ENCODE data around the gene OSBP2. TPM values are rescaled to one million over a fixed set of nuclear protein-coding genes. Genes with fewer than 3 reads are reported as not detected.
A peak's percentile ranks its signal among the peaks of the same experiment; 100 is the strongest.
"Not testable (repeated sequence)": the region's sequence is repeated elsewhere in the genome, so short reads cannot be mapped to it uniquely, and the experiment has no call there.

The OSBP2 gene
- total RNA-seq, 1 experiment from 2014 or later, result 9.3 TPM

GRCh38 chr22:30671071-30671470 lies 23.6 kb upstream of the OSBP2 start:
- no peaks in the 10 kb centered on the region for H3K27me3 ChIP-seq
- no peaks in the 10 kb centered on the region for H3K36me3 ChIP-seq
- DNase-seq, result no peak
- H3K4me3 ChIP-seq, result no peak overlapping the region
- H3K9me3 ChIP-seq, result no peaks in the 10 kb centered on the region

- DNase-seq, result no peak
- H3K4me3 ChIP-seq, result no peak overlapping the region
- no peaks in the 10 kb centered on the region for H3K27me3 ChIP-seq
- H3K9me3 ChIP-seq, result no peaks in the 10 kb centered on the region
- H3K36me3 ChIP-seq, result no peaks in the 10 kb centered on the region
These were observed 21.5 kb upstream of the OSBP2 start for GRCh38 chr22:30673136-30673535.

- DNase-seq, result no peak
- Histone ChIP-seq H3K9me3 (no peaks in the 10 kb centered on the region), H3K27me3 (no peaks in the 10 kb centered on the region), H3K36me3 (no peaks in the 10 kb centered on the region), H3K4me3 (no peak overlapping the region)
These were observed 20.2 kb upstream of the OSBP2 start for GRCh38 chr22:30674482-30674881.

DNA sequence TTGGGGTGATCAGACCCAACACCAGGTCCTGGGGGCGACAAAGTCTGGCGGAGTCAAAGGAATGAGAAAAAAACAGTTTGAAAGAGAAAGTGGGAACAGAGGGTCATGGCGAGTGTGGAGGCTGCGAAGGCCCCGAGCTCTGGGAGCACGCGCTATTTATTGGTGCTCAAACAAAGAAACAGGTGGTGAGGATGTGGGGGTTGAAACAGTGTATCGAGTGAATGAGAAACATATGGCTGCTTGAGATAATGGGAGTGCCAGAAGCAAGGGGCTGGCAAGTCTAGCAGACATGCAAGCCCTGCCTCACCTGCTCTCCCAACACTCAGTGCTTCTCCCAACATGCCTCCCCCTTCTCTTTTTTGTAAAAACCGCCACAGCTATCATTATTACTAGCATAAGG lies 19.2 kb upstream of the OSBP2 start:
- H3K27me3 ChIP-seq, result no peaks in the 10 kb centered on the region
- H3K36me3 ChIP-seq, result no peaks in the 10 kb centered on the region
- no peaks in the 10 kb centered on the region for H3K9me3 ChIP-seq
- DNase-seq, result no peak
- H3K4me3 ChIP-seq, result no peak overlapping the region

DNA sequence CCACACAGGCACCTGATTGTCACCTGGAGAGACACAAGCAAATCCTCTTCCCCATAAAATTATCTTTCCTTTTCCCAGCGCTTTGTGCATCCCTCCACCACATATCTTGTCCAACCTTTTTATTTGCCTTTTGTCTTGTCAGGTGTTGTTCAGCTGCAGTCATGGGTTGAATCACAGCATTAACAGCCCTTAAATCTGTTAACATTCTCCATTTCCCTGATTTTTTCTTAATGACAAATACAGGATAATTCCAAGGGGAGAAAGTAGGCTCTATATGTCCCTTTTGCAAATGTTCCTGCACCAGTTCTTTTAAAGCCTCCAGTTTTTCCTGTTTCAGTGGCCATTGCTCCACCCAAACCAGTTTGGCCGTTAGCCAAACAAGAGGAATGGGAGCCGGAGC lies 18.1 kb upstream of the OSBP2 start:
- H3K9me3 ChIP-seq, H3K36me3 ChIP-seq, H3K27me3 ChIP-seq, DNase-seq, H3K4me3 ChIP-seq: not testable (repeated sequence)

DNA sequence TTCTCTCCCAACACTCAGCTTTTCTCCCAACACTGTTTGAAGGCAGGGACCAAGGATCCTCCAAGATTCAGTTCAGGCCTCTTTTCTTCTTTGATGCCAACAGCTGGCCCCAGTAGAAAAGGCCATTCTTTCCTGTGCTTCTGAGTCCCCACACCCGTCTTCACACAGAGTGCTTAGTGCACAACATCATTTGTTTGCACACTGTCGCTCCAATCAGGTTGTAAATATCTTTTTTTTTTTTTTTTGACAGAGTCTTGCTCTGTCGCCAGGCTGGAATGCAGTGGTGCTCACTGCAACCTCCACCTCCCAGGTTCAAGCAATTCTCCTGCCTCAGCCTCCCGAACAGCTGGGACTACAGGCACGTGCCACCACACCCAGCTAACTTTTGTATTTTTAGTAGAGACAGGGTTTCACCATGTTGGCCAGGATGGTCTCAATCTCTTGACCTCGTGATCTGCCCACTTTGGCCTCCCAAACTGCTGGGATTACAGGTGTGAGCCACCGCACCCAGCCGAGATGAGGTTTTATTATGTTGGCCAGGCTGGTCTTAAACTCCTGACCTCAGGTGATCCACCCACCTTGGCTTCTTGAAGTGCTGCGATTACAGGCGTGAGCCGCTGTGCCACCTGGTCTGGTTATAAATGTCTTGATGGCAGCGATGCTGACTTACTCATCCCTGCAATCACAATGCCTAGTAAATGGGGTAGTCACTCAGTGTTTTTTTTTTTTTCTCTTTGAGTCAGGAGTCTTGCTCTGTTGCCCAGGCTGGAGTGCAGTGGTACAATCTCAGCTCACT lies 14.6 kb upstream of the OSBP2 start:
- H3K9me3 ChIP-seq, H3K36me3 ChIP-seq, H3K4me3 ChIP-seq, H3K27me3 ChIP-seq, DNase-seq: not testable (repeated sequence)

DNA sequence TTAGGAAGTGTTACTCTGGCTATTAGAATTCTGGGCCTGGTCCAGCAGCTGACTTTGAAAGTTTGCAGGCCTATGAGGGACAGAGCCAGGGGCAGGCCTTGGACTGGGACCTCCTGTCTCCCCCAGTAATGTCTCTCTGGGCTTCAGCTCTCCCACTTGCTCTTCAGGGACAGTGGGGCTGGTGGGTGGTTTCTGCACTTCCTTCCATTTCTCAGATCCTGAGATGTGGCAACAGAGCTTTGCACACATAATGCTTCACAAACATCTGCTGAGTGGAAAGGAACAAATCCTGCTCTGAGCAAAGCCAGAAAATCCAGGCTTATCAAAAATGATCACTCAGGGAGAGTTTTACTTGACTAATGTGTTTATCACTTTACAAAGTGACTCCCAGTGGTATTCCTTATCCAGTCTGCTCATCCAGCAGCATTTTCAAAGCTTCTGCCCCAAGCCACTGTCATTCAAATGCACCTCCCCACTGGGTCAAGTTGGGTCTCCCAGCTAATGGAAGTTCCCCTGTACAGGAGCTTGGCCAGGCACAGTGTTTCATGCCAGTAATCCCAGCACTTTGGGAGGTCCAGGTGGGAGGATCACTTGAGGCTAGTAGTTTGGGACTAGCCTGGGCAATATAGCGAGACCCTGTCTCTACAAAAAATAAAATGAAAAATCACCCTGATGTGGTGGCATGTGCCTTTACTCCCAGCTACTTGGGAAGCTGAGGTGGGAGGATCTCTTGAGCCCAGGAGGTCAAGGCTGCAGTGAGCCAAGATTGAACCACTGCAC lies 13.5 kb upstream of the OSBP2 start:
- Histone ChIP-seq H3K27me3 (no peaks in the 10 kb centered on the region), H3K36me3 (no peaks in the 10 kb centered on the region), H3K9me3 (no peaks in the 10 kb centered on the region), H3K4me3 (no peak overlapping the region)
- DNase-seq, result no peak

GRCh38 chr22:30681831-30682230 lies 12.8 kb upstream of the OSBP2 start:
- Histone ChIP-seq H3K4me3 (no peak overlapping the region), H3K9me3 (no peaks in the 10 kb centered on the region), H3K36me3 (no peaks in the 10 kb centered on the region), H3K27me3 (no peaks in the 10 kb centered on the region)
- DNase-seq, result no peak

- Histone ChIP-seq H3K4me3 (no peak overlapping the region), H3K27me3 (no peaks in the 10 kb centered on the region), H3K36me3 (no peaks in the 10 kb centered on the region), H3K9me3 (no peaks in the 10 kb centered on the region)
- no peak for DNase-seq
These were observed 9.5 kb upstream of the OSBP2 start for GRCh38 chr22:30685178-30685577.

GRCh38 chr22:30687358-30687757 lies 7.3 kb upstream of the OSBP2 start:
- no peaks in the 10 kb centered on the region for H3K27me3 ChIP-seq
- H3K4me3 ChIP-seq, result no peak overlapping the region
- no peaks in the 10 kb centered on the region for H3K36me3 ChIP-seq
- no peaks in the 10 kb centered on the region for H3K9me3 ChIP-seq
- no peak for DNase-seq

- H3K27me3 ChIP-seq, result no peaks in the 10 kb centered on the region
- no peaks in the 10 kb centered on the region for H3K9me3 ChIP-seq
- no peak overlapping the region for H3K4me3 ChIP-seq
- no peaks in the 10 kb centered on the region for H3K36me3 ChIP-seq
- no peak for DNase-seq
These were observed 5.1 kb upstream of the OSBP2 start for GRCh38 chr22:30689622-30690021.

- H3K4me3 ChIP-seq, result no peak overlapping the region
- no peaks in the 10 kb centered on the region for H3K9me3 ChIP-seq
- DNase-seq, result no peak
These were observed 3.5 kb upstream of the OSBP2 start for GRCh38 chr22:30691204-30691603.

DNA sequence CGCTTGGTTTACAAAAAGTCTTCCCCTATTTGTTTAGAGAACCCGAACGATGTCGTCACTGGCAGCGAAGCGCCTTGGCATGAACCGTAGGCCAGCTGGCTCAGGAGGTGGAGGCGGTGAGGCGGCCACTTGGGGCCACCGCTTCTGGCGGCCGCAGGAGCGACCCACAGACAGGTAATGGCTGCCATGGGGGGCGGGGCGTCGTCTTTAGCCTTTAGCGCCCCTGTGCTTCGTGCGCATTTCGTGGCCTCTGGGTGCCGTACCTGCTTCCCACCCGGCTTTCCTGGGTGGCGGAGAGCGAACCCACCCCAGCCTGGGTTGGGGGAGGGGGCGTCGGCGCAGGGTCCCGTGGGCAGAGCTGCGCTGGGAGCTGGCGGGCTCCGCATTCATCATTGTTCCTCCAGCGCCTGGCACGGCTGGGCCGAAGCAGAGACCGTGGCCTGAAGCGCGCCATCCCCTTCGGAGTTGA lies 469 bp upstream of the OSBP2 start:
- H3K27me3 ChIP-seq, result no peaks in the 10 kb centered on the region
- peak; percentile 72 for DNase-seq
- H3K9me3 ChIP-seq, result no peaks in the 10 kb centered on the region
- H3K4me3 ChIP-seq, result peak overlapping the region; percentile 54
- H3K36me3 ChIP-seq, result peaks cover 13% of the 10 kb centered on the region

More at GRCh38 chr22:30691204-30691603, 3.5 kb upstream of the OSBP2 start:
- peaks cover 4% of the 10 kb centered on the region; the same call in 1 of the 2 replicates for H3K36me3 ChIP-seq
- no peaks in the 10 kb centered on the region for H3K27me3 ChIP-seq

DNA sequence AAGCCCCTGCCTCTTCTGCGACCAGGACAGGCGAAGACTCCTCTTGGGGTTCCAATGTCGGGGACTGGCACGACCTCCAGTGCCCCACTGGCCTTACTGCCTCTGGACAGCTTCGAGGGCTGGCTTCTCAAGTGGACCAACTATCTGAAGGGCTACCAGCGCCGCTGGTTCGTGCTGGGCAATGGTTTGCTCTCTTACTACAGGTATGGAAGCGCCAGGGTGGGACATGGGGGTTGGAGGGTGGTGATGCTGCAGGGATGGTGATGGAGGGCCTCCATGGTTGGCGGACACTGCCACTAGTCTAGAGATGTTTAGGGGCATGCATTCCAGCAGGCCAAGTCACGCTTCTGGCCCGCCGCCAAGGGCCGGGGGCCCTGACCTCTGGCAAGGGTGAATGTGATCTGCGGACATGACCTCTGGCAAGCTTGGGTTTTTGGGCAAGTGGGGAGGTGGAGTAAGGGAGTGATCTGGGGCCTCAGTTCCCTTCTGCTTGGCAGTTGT lies 727 bp downstream of the OSBP2 start:
- Histone ChIP-seq H3K9me3 (no peaks in the 10 kb centered on the region), H3K27me3 (no peaks in the 10 kb centered on the region), H3K36me3 (peaks cover 13% of the 10 kb centered on the region), H3K4me3 (peak overlapping the region; percentile 69)
- no peak for DNase-seq

GRCh38 chr22:30695871-30696655 lies 1.4 kb downstream of the OSBP2 start:
- no peaks in the 10 kb centered on the region for H3K9me3 ChIP-seq
- no peak for DNase-seq
- H3K4me3 ChIP-seq, result peak overlapping the region; percentile 69
- H3K36me3 ChIP-seq, result peaks cover 13% of the 10 kb centered on the region
- no peaks in the 10 kb centered on the region for H3K27me3 ChIP-seq

DNA sequence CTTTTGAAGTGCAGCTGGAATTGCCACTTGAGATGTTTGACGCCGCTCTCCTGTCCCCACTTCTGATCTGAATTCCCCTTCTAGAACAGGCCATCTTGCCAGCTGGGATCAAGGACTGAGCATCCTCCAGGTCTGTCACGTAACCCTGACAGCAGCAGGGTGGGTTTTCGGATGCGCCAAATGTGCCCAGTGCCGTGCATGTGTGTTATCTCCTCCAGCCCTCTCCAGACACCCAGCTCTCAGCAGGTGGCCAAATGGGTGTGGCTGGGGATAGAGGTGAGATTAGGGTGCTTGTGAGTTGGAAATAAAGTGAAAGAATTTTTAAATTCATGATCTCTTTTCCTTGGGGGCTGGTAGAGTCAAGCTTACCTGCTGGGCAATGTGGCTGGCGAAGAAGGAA lies 3.3 kb downstream of the OSBP2 start:
- DNase-seq, result no peak

GRCh38 chr22:30701872-30702271 lies 7.2 kb downstream of the OSBP2 start:
- H3K4me3 ChIP-seq, result no peak overlapping the region
- H3K36me3 ChIP-seq, result peaks cover 7% of the 10 kb centered on the region
- DNase-seq, result no peak
- H3K27me3 ChIP-seq, result no peaks in the 10 kb centered on the region
- H3K9me3 ChIP-seq, result no peaks in the 10 kb centered on the region

More for the DNA sequence above, 3.3 kb downstream of the OSBP2 start:
- no peaks in the 10 kb centered on the region for H3K27me3 ChIP-seq
- H3K36me3 ChIP-seq, result peaks cover 13% of the 10 kb centered on the region
- no peaks in the 10 kb centered on the region for H3K9me3 ChIP-seq
- no peak overlapping the region for H3K4me3 ChIP-seq

Data from MG63 (cell line).